NOMO-1 (cell line): ENCODE results near the gene LYPD1.
A peak's percentile ranks its signal among the peaks of the same experiment; 100 is the strongest.

Source experiments
- DNase-seq, 2 experiments: peaks; one replicate each; lab custom pipeline; 2025; ENCODE audit not compliant: unreplicated experiment in 2 of 2; lab: John Stamatoyannopoulos, UW

Gene LYPD1

DNA sequence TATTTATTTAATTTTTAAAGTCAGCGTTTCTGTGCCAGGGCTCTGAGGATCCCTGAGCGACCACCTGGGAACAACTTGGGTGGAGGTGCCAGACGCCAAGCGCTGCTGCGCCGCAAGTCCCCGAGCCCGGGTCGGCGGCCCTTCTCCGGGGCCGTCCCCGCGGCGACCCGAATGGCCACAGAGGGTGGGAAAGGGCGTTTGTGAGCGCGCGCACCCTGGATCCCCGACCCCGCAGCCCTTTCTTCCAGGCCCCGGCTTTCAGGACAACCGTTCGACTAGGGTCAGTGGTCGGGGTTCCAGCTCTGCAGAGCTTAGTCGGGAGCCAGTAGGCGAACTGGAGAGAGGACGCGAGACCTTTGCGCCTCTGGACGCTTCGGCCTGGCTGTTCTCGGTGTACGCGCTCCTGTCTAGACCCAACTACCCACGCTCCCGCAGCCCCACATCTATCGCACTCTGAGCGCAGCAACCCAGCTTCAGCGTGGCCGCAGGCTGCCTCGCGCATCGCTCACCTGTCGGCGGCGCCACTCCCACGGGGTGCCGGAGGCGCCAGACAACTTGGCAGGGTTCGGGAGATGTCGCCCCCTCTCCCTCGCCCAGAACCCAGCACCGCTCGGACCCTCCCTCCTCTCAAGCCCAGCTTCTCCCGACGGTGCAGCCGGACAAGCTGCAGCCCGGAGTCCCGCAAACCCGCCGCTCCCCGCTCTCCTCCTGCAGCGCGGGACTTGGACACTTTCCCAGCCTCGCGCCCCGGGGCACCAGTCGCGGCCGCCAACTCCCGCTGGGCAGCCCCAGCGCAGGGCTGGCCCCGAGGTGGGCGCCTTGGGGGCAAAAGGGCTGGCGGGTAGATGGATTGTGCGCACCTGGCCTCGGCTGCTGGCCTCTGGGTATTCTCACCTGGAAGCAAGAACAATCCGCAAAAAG is 758 bp downstream of the LYPD1 start:
- no peak for DNase-seq

DNA sequence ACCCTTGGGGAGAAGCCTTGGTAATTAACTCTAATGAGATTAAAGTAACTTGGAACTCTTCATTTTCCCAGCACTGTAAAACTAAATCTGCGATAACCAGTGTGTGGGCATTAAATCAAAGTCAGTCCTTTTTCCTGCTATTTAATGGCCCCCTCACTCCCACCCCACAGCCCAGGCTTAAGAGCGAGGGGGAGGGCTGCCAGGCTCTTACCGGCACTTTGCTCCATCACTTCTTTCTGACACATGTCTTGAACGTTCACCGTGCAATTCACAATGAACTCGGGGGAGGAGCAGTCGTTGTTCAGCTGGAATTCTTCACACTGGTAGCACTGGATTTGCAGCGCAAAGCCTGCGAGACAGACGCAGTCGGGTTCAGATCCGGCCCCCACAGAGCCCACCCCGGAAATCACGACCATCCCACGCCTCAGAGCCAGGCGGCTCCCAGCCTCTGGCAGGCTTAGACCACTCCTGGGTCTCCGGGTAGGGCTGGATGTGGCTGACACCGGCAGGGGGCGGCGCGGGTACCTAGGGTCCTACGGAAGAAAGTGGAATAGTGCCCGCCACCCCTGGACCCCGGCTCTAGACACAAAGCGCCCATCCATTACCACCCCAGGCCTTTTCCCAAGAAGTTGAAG is 1.7 kb downstream of the LYPD1 start:
- DNase-seq: no peak

DNA sequence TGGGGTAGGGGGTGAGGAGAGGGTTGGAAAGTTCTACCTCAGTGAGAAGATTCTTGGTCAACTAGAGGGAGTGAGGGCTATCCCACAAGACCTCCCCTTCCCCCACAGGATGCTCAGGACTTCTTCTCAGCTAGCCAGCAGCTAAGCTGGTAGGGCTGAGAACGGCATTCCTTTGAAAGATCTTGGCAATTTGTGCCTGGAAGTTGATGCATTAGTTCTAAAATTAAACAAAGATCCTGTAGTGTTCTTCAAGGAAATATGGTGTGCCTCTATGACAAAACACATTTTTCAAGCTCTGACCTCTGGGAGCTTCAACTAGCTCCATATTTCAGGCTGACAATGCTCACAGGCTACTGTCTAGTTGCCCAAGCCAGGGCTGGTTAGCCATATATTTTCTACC is 2.3 kb downstream of the LYPD1 start:
- DNase-seq: no peak

DNA sequence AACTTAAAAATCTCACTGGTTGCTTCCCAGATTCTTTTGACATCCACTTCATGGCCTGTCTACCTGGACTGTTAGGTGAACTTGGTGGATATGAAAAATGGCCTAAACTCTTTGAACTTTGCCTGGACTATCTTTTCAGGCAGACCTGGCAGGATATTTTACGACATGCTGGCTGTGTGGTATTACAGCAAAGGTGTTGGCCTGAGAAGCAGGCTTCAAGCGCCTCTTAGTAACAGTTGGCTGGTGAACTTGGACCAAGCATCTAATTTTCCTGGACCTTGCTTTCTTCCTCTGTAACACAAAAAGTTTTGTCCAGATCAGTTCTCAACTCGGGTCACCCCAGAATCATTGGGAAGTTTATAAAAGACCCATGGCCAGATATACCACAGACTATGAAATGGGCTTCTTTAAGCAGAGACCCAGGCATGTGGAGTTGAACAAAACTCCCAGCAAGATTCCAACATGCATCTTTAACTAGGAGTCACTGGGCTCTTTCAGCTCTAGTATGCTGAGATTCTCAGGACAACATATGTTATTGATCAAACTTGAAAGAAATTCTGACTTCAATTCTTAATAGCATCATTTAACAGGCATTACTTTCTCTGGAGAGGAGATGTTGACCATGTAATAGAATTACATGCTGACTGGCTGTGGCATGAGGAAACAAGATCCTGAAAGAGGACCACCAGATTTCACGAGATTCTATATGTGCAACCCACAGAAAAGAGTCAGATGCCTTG is 4.4 kb downstream of the LYPD1 start:
- DNase-seq: no peak

DNA sequence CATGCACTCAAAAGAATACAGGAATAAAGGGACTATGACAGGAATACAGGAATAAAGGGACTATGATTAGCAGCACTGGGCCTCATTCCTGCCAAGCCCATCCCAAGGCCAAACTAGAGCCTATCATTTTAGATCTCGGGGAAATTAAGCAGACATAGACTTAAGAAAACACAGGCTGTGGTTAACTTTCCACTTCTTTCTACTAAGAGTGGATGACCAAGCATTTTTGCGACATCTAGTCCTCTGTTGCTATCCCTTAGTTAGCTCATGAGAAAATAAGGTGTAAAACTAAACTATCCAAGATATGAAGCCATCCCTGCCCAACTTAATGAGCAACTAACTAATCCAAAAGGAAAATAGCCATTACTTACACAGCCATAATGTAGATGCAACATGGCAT is 5.9 kb downstream of the LYPD1 start:
- DNase-seq: no peak

DNA sequence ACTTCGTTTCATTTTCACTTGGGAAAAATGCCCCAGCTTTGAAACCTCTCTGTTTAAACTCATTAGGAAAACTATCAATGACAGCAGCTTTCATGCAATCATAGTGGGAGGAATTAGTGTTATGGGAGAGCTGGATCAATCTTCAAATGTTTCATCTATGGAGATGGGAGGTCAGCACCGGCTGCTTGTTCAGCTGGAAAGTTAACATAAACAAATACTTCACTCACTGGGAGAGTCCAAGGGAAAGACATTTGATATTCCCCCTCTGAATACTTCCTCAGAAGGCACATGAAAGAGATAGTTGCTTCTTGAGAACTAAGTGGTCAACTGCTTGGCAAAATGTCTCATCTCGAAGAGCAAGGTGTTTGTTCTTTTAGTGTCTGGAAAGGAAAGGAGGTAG is 7.3 kb downstream of the LYPD1 start:
- no peak for DNase-seq

DNA sequence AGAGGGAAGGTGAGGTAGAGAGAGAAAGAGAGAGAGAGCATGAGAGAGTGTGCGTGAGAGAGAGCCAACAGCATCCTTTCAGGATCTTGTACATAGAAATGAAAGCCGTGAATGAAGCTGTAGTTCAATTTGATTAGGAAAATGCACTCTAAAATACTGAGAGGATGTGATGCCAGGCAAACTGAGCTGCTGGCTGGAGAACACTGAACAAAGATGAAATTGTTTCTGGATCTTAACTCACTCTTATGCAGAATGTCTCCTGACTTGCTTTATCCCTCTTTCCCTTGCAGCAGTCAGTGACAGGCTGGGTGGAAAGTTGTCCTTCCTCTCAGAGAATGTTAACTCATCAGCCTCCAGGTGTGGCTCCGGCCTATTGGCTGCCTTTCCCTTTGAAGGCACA is 10.7 kb downstream of the LYPD1 start:
- DNase-seq: no peak

DNA sequence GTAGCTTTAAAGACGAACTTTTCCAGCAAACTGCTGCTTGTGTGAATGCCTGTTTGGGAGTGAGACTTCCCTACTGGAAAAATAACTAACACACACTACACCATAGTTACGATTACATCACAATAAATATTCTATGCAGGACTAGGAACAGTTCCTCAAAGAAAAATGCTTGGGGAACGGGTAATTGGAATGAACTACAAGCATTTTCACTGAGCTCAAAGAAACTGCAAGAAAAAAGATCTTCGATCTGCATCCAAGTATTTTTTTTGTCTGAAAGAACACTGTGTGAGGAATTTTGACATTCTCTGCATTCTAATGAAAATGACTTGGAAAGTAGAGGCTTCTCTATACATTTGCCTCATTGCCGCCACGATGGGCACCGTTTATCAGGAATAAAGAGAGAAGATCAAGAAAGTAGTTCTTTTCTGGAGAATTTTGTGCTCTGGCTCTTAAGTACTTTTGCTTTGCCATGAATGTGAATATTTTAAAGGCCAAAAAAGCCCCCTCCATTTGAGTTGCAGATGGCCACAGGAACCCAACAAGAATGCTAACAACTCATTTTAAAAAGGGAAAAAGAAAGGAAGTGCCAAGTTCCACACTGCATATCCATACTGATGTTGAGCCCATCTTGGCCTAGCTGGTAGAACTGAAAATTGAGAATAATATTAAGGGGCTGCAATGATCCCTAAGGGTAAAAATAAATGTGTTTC is 13.6 kb downstream of the LYPD1 start:
- DNase-seq: no peak

DNA sequence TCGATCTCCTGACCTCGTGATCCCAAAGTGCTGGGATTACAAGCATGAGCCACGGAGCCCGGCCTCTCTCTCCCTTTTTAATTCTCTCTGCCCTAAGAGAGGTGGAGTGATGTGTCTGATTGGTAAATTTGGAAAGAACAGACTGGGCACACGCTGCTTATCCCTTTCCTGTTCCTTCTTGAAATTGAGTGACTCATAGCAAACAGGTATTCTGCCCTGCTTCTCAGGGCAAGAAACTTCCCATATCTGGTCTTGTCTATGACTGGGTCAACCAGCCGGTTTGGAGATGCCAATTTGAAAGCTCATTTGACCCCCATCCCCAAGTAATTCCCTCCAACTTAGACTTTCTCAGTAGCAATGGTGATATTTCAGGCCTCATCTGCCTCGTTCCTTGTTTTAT is 15.0 kb downstream of the LYPD1 start:
- no peak for DNase-seq

DNA sequence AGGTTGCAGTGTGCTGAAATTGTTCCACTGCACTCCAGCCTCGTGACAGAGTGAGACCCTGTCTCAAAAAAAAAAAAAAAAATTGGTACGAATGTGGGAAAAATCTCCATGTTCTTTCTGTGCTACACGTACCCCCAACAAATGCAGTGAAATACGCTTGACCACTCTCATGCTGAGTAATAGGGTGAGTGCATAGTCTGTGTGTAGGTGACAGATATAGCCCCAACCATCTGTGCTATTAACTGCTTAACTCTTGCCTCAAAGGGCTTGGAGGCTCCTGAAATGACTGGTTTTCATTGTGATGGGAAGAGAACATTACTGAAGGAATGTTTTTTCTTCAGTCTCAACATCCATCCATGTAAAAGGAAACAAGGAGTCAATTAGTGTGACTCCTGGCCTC is 15.7 kb downstream of the LYPD1 start:
- no peak for DNase-seq

DNA sequence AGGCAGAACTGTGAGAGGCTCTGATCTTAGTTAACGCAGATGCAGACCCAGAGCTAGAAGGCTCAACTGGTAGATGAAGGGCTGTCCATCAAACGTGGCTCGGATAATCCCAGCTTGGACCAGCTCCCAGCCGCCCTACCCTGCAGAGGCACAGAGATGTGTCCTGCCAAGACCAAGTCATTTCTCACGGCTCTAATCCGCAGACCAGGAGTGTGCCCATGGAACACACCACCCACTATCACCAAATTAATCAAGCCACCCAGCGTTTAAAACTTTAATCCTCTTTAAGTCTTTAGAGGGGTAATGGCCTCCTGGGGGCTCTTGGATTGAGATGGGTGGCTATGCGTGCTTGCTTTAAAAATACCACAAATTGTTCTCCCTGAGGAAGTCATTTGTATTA is 17.5 kb downstream of the LYPD1 start:
- no peak for DNase-seq

DNA sequence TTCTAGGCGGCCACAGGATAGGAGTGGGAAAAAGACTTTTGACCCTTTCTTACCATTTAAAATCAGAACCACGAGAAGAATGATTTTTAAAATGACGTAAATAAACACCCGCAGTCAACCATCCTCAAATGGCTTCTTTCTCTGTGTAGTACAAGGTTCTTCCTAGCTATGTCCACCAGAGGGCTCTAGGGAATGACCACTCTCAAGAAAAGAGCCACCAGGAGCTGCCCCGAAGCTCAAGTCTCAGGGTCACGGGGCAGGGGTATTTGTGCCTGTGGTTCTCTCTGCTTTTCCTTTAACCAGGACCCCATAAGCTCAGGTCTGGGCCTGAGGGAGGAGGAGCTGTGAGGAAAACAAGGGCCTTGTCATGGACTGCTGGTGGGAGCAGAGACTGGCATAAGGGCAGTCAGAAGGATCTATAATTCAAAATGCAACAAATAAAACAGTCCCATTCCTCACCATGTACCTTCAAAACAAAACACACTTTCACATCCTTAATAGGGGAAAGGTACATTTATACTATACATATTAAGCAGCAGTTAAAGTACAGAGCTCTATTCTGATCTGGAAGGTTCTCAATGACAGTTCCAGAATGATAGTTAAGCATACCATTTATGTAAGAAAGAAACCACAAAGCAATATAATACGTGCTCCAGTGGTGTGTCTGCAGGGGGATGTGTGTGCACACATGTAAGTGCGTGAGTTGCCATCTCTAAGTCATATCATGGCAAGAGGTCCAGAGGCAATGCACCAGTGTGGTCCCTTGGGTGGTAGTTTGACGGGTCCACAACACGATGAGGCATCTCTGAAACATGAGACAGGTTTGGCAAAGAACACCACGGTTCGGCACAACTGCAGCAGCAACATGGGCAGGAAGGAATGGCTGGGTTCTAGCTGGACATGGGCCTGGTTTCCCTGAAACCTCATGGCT is 18.6 kb downstream of the LYPD1 start:
- peak in 1 of 2 experiments; percentile 1 for DNase-seq

DNA sequence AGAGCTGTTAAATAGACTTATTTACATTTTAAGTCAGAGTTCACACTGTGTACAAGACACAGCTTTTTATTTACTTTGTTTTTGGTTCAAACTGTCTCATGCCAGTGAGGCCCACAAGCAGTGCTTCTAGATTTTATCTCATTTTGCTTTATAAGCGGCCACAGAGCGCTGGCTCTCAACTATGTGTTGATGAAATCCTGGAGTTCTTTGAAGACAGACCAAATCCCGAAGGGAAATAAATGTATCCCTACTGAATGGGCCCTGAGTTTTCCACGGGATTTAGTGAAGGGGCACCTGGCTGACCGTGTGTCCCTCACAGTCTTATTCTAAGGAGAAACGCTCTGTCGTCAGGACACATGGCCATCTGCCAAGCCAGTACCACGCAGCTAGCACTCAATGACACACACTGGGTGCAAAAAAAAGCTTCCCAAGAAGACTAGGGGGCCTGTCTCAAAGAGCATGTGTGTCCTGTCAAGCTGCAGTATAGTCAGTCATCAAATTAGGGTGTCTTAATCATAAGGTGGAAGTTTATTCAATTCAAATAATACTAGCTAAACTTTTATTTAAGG is 23.4 kb downstream of the LYPD1 start:
- no peak for DNase-seq

DNA sequence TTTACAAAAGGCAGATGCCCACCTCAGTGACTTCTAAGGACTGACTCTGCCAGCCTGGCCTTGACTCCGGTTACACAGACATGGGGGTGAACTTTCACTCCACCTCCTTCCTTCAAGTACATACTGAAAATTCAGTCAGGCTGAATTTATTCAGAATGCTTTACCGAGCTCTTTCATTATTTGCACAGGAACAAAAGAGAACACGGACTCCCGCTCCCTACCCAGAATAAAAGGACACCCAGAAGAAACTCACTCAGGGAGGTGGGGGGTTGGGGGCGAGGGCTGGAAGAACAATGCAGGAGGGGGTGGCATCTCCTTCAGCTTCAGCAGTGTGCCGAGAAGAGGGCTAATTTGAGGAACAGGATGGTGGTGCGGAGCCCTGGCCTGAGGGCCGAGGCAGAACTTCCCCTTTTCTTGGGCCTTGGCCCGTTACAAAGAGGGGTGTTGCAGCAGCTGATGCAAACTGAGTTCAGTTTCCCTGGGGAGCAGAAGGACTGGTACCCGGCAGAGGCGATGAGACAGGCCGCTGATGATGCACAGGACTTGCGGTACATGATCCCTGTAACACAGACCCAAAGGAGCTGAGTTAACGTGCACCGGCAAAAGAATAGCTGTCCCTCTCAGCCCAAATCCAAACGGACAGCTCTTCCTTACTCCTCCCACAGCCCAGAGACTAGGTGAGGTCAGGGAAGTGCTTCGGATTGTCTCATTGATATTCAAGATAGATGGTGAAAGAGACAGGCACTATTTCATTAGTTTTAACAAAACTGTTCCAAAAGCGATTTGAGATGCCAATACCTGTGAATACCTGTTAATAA is 24.1 kb downstream of the LYPD1 start:
- DNase-seq: peak; percentile 24 to 48

DNA sequence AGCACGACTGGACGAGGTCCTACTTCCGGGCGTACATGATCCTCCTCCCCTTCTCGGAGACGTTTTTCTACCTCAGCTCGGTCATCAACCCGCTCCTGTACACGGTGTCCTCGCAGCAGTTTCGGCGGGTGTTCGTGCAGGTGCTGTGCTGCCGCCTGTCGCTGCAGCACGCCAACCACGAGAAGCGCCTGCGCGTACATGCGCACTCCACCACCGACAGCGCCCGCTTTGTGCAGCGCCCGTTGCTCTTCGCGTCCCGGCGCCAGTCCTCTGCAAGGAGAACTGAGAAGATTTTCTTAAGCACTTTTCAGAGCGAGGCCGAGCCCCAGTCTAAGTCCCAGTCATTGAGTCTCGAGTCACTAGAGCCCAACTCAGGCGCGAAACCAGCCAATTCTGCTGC is 24.8 kb downstream of the LYPD1 start:
- no peak for DNase-seq

DNA sequence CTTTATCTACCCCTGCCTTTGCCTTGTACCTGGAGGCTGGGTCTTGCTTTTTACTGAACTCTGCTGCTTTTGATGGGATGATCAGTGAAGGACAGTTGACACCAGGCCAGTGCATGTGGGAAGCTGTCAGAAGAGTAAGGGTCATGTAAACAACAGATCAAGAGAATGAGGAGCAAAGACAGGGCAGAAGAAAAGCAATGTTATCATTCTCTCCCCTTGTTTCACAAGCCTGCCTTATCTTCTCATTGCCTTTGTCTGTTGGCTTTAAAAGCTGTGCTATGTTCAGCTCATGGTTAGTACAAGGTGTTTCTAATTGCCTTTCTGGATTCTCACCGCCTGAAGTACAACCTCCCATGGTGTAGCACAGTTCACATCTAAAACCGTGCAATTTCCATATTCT is 27.6 kb downstream of the LYPD1 start:
- DNase-seq: no peak

DNA sequence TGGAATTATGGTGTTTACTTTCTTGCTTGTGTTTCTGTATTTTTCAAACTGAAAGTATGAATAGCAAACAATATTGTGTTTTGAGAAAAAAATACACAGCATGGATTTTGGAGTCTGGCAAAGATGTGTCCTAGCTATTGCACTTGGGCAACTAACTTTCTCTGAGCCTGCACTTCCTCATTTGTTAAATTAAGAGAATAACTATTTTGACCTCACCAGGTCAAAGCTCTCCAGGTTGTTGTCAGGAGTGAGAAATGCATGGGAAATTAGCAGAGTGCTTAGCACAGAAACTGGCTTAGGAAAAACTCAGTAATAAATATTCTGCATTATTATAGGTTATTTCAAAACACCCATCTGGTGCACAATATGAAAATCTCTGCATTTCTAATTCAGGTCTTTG is 28.2 kb downstream of the LYPD1 start:
- peak in 1 of 2 experiments; percentile 0 for DNase-seq

DNA sequence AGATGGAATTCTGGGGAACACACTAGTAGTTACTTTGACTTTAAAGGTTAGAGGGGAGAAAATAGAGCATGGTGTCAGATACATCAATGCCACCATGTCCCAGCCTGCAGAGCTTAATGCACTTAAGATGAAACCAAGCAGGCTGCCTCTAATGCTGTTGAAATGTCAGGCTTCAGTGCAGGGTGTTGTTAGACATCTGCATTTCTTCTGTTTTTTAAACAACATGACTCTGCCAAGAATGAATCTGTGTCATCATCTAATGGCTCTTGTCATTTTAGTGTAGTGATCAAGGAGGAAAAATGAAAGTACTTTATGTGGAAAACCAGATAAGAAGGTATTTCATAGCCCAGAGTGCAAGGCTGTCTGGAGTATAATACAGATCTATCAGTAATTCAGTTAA is 29.9 kb downstream of the LYPD1 start:
- no peak for DNase-seq
